ENCODE data around the gene SH3RF1.
A peak's percentile ranks its signal among the peaks of the same experiment; 100 is the strongest.

SH3RF1 gene

GRCh38 chr4:169163495-169163894, 107.3 kb downstream of the SH3RF1 start:
- DNase-seq (ENCODE audit: low spot score): no peak

- DNase-seq (ENCODE audit: low spot score): no peak
Observed at GRCh38 chr4:169160825-169161224, 109.9 kb downstream of the SH3RF1 start.

GRCh38 chr4:169159624-169160171, 111.1 kb downstream of the SH3RF1 start:
- peak; percentile 38 for DNase-seq (ENCODE audit: low spot score)

- DNase-seq (ENCODE audit: low spot score): no peak
Observed at GRCh38 chr4:169158861-169159260, 111.9 kb downstream of the SH3RF1 start.

- DNase-seq (ENCODE audit: low spot score): no peak
Observed at GRCh38 chr4:169158046-169158445, 112.7 kb downstream of the SH3RF1 start.

GRCh38 chr4:169156392-169156791, 114.4 kb downstream of the SH3RF1 start:
- DNase-seq (ENCODE audit: low spot score): no peak

GRCh38 chr4:169154121-169154520, 116.6 kb downstream of the SH3RF1 start:
- no peak for DNase-seq (ENCODE audit: low spot score)

- no peak for DNase-seq (ENCODE audit: low spot score)
Observed at GRCh38 chr4:169153481-169154087, 117.2 kb downstream of the SH3RF1 start.

GRCh38 chr4:169152899-169153298, 117.9 kb downstream of the SH3RF1 start:
- no peak for DNase-seq (ENCODE audit: low spot score)

GRCh38 chr4:169152098-169152497, 118.7 kb downstream of the SH3RF1 start:
- DNase-seq (ENCODE audit: low spot score): no peak

- DNase-seq (ENCODE audit: low spot score): no peak
Observed at GRCh38 chr4:169151671-169152070, 119.1 kb downstream of the SH3RF1 start.

- DNase-seq (ENCODE audit: low spot score): no peak
Observed at GRCh38 chr4:169150806-169151205, 120.0 kb downstream of the SH3RF1 start.

- no peak for DNase-seq (ENCODE audit: low spot score)
Observed at GRCh38 chr4:169148885-169149284, 121.9 kb downstream of the SH3RF1 start.

GRCh38 chr4:169147191-169147590, 123.6 kb downstream of the SH3RF1 start:
- no peak for DNase-seq (ENCODE audit: low spot score)

GRCh38 chr4:169144061-169144600, 126.6 kb downstream of the SH3RF1 start:
- no peak for DNase-seq (ENCODE audit: low spot score)

GRCh38 chr4:169143335-169143734, 127.4 kb downstream of the SH3RF1 start:
- no peak for DNase-seq (ENCODE audit: low spot score)

GRCh38 chr4:169142906-169143305, 127.8 kb downstream of the SH3RF1 start:
- DNase-seq (ENCODE audit: low spot score): no peak

GRCh38 chr4:169142391-169142790, 128.4 kb downstream of the SH3RF1 start:
- no peak for DNase-seq (ENCODE audit: low spot score)

GRCh38 chr4:169139021-169139420, 131.7 kb downstream of the SH3RF1 start:
- no peak for DNase-seq (ENCODE audit: low spot score)

- DNase-seq (ENCODE audit: low spot score): no peak
Observed at GRCh38 chr4:169137558-169137920, 133.2 kb downstream of the SH3RF1 start.

- no peak for DNase-seq (ENCODE audit: low spot score)
Observed at GRCh38 chr4:169136796-169137557, 133.8 kb downstream of the SH3RF1 start.

- no peak for DNase-seq (ENCODE audit: low spot score)
Observed at GRCh38 chr4:169136330-169136729, 134.4 kb downstream of the SH3RF1 start.

GRCh38 chr4:169135776-169136175, 135.0 kb downstream of the SH3RF1 start:
- DNase-seq (ENCODE audit: low spot score): no peak

Data from globus pallidus (tissue), 1 donor.